ENCODE measurements around the gene EXOC6.

The EXOC6 gene

GRCh38 chr10:93028883-93029282 lies 180.6 kb downstream of the EXOC6 start:
- Histone ChIP-seq H3K27ac (ENCODE audit: insufficient read depth, low read length, poor library complexity, severe bottlenecking) (no peak overlapping the region), H3K4me1 (ENCODE audit: control insufficient read depth, insufficient read depth, low read length, poor library complexity, severe bottlenecking) (no peaks in the 10 kb centered on the region), H3K4me3 (ENCODE audit: insufficient read depth, low read depth, low read length, poor library complexity, severe bottlenecking) (no peak overlapping the region), H3K9me3 (ENCODE audit: control insufficient read depth, low read length) (no peaks in the 10 kb centered on the region), H3K36me3 (ENCODE audit: control insufficient read depth, insufficient read depth, low read length) (no peaks in the 10 kb centered on the region), H3K27me3 (replicated peaks; ENCODE audit: control insufficient read depth, insufficient read depth, low read length, poor library complexity, severe bottlenecking) (no peaks in the 10 kb centered on the region)
- no peak for DNase-seq

- Histone ChIP-seq H3K27me3 (replicated peaks; ENCODE audit: control insufficient read depth, insufficient read depth, low read length, poor library complexity, severe bottlenecking) (no peaks in the 10 kb centered on the region), H3K9me3 (ENCODE audit: control insufficient read depth, low read length) (no peaks in the 10 kb centered on the region), H3K27ac (ENCODE audit: insufficient read depth, low read length, poor library complexity, severe bottlenecking) (no peak overlapping the region), H3K4me3 (ENCODE audit: insufficient read depth, low read depth, low read length, poor library complexity, severe bottlenecking) (no peak overlapping the region), H3K36me3 (ENCODE audit: control insufficient read depth, insufficient read depth, low read length) (no peaks in the 10 kb centered on the region), H3K4me1 (ENCODE audit: control insufficient read depth, insufficient read depth, low read length, poor library complexity, severe bottlenecking) (no peaks in the 10 kb centered on the region)
- DNase-seq, result no peak
Observed at GRCh38 chr10:93030409-93030808, 182.1 kb downstream of the EXOC6 start.

- H3K9me3 ChIP-seq (ENCODE audit: control insufficient read depth, low read length), result no peaks in the 10 kb centered on the region
- no peaks in the 10 kb centered on the region for H3K36me3 ChIP-seq (ENCODE audit: control insufficient read depth, insufficient read depth, low read length)
- H3K27ac ChIP-seq (ENCODE audit: insufficient read depth, low read length, poor library complexity, severe bottlenecking), result no peak overlapping the region
- no peak overlapping the region for H3K4me3 ChIP-seq (ENCODE audit: insufficient read depth, low read depth, low read length, poor library complexity, severe bottlenecking)
- H3K4me1 ChIP-seq (ENCODE audit: control insufficient read depth, insufficient read depth, low read length, poor library complexity, severe bottlenecking), result no peaks in the 10 kb centered on the region
- no peak for DNase-seq
- H3K27me3 ChIP-seq (replicated peaks; ENCODE audit: control insufficient read depth, insufficient read depth, low read length, poor library complexity, severe bottlenecking), result no peaks in the 10 kb centered on the region
Observed at GRCh38 chr10:93032105-93032808, 183.9 kb downstream of the EXOC6 start.

GRCh38 chr10:93032809-93033137 lies 184.5 kb downstream of the EXOC6 start:
- H3K9me3 ChIP-seq (ENCODE audit: control insufficient read depth, low read length), result no peaks in the 10 kb centered on the region
- H3K4me1 ChIP-seq (ENCODE audit: control insufficient read depth, insufficient read depth, low read length, poor library complexity, severe bottlenecking), result no peaks in the 10 kb centered on the region
- no peak for DNase-seq
- H3K4me3 ChIP-seq (ENCODE audit: insufficient read depth, low read depth, low read length, poor library complexity, severe bottlenecking), result no peak overlapping the region
- no peaks in the 10 kb centered on the region for H3K27me3 ChIP-seq (replicated peaks; ENCODE audit: control insufficient read depth, insufficient read depth, low read length, poor library complexity, severe bottlenecking)
- no peak overlapping the region for H3K27ac ChIP-seq (ENCODE audit: insufficient read depth, low read length, poor library complexity, severe bottlenecking)
- no peaks in the 10 kb centered on the region for H3K36me3 ChIP-seq (ENCODE audit: control insufficient read depth, insufficient read depth, low read length)

GRCh38 chr10:93034426-93034825 lies 186.1 kb downstream of the EXOC6 start:
- DNase-seq, result no peak
- Histone ChIP-seq H3K4me3 (ENCODE audit: insufficient read depth, low read depth, low read length, poor library complexity, severe bottlenecking) (no peak overlapping the region), H3K27me3 (replicated peaks; ENCODE audit: control insufficient read depth, insufficient read depth, low read length, poor library complexity, severe bottlenecking) (no peaks in the 10 kb centered on the region), H3K36me3 (ENCODE audit: control insufficient read depth, insufficient read depth, low read length) (no peaks in the 10 kb centered on the region), H3K4me1 (ENCODE audit: control insufficient read depth, insufficient read depth, low read length, poor library complexity, severe bottlenecking) (no peaks in the 10 kb centered on the region), H3K9me3 (ENCODE audit: control insufficient read depth, low read length) (no peaks in the 10 kb centered on the region), H3K27ac (ENCODE audit: insufficient read depth, low read length, poor library complexity, severe bottlenecking) (no peak overlapping the region)

GRCh38 chr10:93039110-93039509 lies 190.8 kb downstream of the EXOC6 start:
- Histone ChIP-seq H3K4me3 (ENCODE audit: insufficient read depth, low read depth, low read length, poor library complexity, severe bottlenecking) (no peak overlapping the region), H3K4me1 (ENCODE audit: control insufficient read depth, insufficient read depth, low read length, poor library complexity, severe bottlenecking) (no peaks in the 10 kb centered on the region), H3K36me3 (ENCODE audit: control insufficient read depth, insufficient read depth, low read length) (no peaks in the 10 kb centered on the region), H3K27me3 (replicated peaks; ENCODE audit: control insufficient read depth, insufficient read depth, low read length, poor library complexity, severe bottlenecking) (no peaks in the 10 kb centered on the region), H3K9me3 (ENCODE audit: control insufficient read depth, low read length) (no peaks in the 10 kb centered on the region), H3K27ac (ENCODE audit: insufficient read depth, low read length, poor library complexity, severe bottlenecking) (no peak overlapping the region)
- DNase-seq, result no peak

GRCh38 chr10:93039721-93040120 lies 191.4 kb downstream of the EXOC6 start:
- no peak overlapping the region for H3K4me3 ChIP-seq (ENCODE audit: insufficient read depth, low read depth, low read length, poor library complexity, severe bottlenecking)
- no peaks in the 10 kb centered on the region for H3K27me3 ChIP-seq (replicated peaks; ENCODE audit: control insufficient read depth, insufficient read depth, low read length, poor library complexity, severe bottlenecking)
- no peak for DNase-seq
- H3K27ac ChIP-seq (ENCODE audit: insufficient read depth, low read length, poor library complexity, severe bottlenecking), result no peak overlapping the region
- H3K4me1 ChIP-seq (ENCODE audit: control insufficient read depth, insufficient read depth, low read length, poor library complexity, severe bottlenecking), result no peaks in the 10 kb centered on the region
- H3K9me3 ChIP-seq (ENCODE audit: control insufficient read depth, low read length), result no peaks in the 10 kb centered on the region
- H3K36me3 ChIP-seq (ENCODE audit: control insufficient read depth, insufficient read depth, low read length), result no peaks in the 10 kb centered on the region

- Histone ChIP-seq H3K4me3 (ENCODE audit: insufficient read depth, low read depth, low read length, poor library complexity, severe bottlenecking) (no peak overlapping the region), H3K27me3 (replicated peaks; ENCODE audit: control insufficient read depth, insufficient read depth, low read length, poor library complexity, severe bottlenecking) (no peaks in the 10 kb centered on the region), H3K4me1 (ENCODE audit: control insufficient read depth, insufficient read depth, low read length, poor library complexity, severe bottlenecking) (no peaks in the 10 kb centered on the region), H3K36me3 (ENCODE audit: control insufficient read depth, insufficient read depth, low read length) (peaks cover 3% of the 10 kb centered on the region), H3K27ac (ENCODE audit: insufficient read depth, low read length, poor library complexity, severe bottlenecking) (no peak overlapping the region), H3K9me3 (ENCODE audit: control insufficient read depth, low read length) (no peaks in the 10 kb centered on the region)
- no peak for DNase-seq
Observed at GRCh38 chr10:93054486-93054885, 206.2 kb downstream of the EXOC6 start.

- Histone ChIP-seq H3K36me3 (ENCODE audit: control insufficient read depth, insufficient read depth, low read length) (peaks cover 3% of the 10 kb centered on the region), H3K27me3 (replicated peaks; ENCODE audit: control insufficient read depth, insufficient read depth, low read length, poor library complexity, severe bottlenecking) (no peaks in the 10 kb centered on the region), H3K27ac (ENCODE audit: insufficient read depth, low read length, poor library complexity, severe bottlenecking) (no peak overlapping the region), H3K4me1 (ENCODE audit: control insufficient read depth, insufficient read depth, low read length, poor library complexity, severe bottlenecking) (peaks cover 18% of the 10 kb centered on the region), H3K9me3 (ENCODE audit: control insufficient read depth, low read length) (no peaks in the 10 kb centered on the region), H3K4me3 (ENCODE audit: insufficient read depth, low read depth, low read length, poor library complexity, severe bottlenecking) (no peak overlapping the region)
- no peak for DNase-seq
Observed at GRCh38 chr10:93058139-93058538, 209.8 kb downstream of the EXOC6 start.

GRCh38 chr10:93059975-93060886 lies 211.9 kb downstream of the EXOC6 start, which contains the start of gene CYP26C1:
TSS of gene CYP26C1 (plus strand) at chr10:93060798. CDS start at chr10:93061264, 466 bp downstream.
- DNase-seq, result no peak
- Histone ChIP-seq H3K4me1 (ENCODE audit: control insufficient read depth, insufficient read depth, low read length, poor library complexity, severe bottlenecking) (peaks cover 18% of the 10 kb centered on the region), H3K9me3 (ENCODE audit: control insufficient read depth, low read length) (no peaks in the 10 kb centered on the region), H3K27me3 (replicated peaks; ENCODE audit: control insufficient read depth, insufficient read depth, low read length, poor library complexity, severe bottlenecking) (no peaks in the 10 kb centered on the region), H3K4me3 (ENCODE audit: insufficient read depth, low read depth, low read length, poor library complexity, severe bottlenecking) (no peak within 1 kb of the TSS), H3K27ac (ENCODE audit: insufficient read depth, low read length, poor library complexity, severe bottlenecking) (no peak within 1 kb of the TSS), H3K36me3 (ENCODE audit: control insufficient read depth, insufficient read depth, low read length) (peaks cover 3% of the 10 kb centered on the region)

Measured in effector memory CD4-positive, alpha-beta T cell (primary cell).